Right lung (tissue), 5 donors: Measurements from ENCODE around the gene SMAP1. TPM values are rescaled to one million over a fixed set of nuclear protein-coding genes. Genes with fewer than 3 reads are reported as not detected.
"Not testable (repeated sequence)": the region's sequence is repeated elsewhere in the genome, so short reads cannot be mapped to it uniquely, and the experiment has no call there.

ENCODE experiments used
- DNase-seq, 2 donors: peaks; one replicate each; pipeline ENCODE4 v3.0.0-alpha.2; 2013
- polyA plus RNA-seq, 5 donors: library from polyadenylated mRNA; unstranded; fragments of 120-200 nt; gene quantifications; one replicate each; pipeline versions ENCODE4 v1.2.1 to v1.2.3, GENCODE V29; 2013; ENCODE audit warnings: inconsistent platforms in 1 of 5, low replicate concordance in 1 of 5; ENCODE audit not compliant: insufficient read length in 5 of 5, insufficient read depth in 1 of 5

Gene SMAP1
- polyA plus RNA-seq, 5 donors, result 23.2 to 30.6 (median 30.1) TPM

- no peak for DNase-seq
Observed at GRCh38 chr6:70738028-70738427, 70.3 kb downstream of the SMAP1 start.

- no peak for DNase-seq
Observed at GRCh38 chr6:70739534-70739933, 71.9 kb downstream of the SMAP1 start.

- DNase-seq, result not testable (repeated sequence)
Observed at GRCh38 chr6:70740746-70741145, 73.1 kb downstream of the SMAP1 start.

GRCh38 chr6:70742462-70742861 lies 74.8 kb downstream of the SMAP1 start:
- not testable (repeated sequence) for DNase-seq

GRCh38 chr6:70753870-70754380 lies 86.2 kb downstream of the SMAP1 start:
- DNase-seq, result no peak

- no peak for DNase-seq
Observed at GRCh38 chr6:70758883-70759282, 91.2 kb downstream of the SMAP1 start.

- DNase-seq, result no peak
Observed at GRCh38 chr6:70763754-70764510, 96.2 kb downstream of the SMAP1 start.

GRCh38 chr6:70764706-70765105 lies 97.0 kb downstream of the SMAP1 start:
- DNase-seq, result no peak

GRCh38 chr6:70771351-70771750 lies 103.7 kb downstream of the SMAP1 start:
- DNase-seq, result not testable (repeated sequence)

GRCh38 chr6:70779934-70780333 lies 112.3 kb downstream of the SMAP1 start:
- no peak for DNase-seq

GRCh38 chr6:70790483-70791224 lies 123.0 kb downstream of the SMAP1 start:
- no peak for DNase-seq

- DNase-seq, result no peak
Observed at GRCh38 chr6:70797625-70798024, 129.9 kb downstream of the SMAP1 start.

GRCh38 chr6:70806086-70806485 lies 138.4 kb downstream of the SMAP1 start:
- no peak for DNase-seq

GRCh38 chr6:70811788-70812187 lies 144.1 kb downstream of the SMAP1 start:
- DNase-seq, result no peak

- DNase-seq, result no peak
Observed at GRCh38 chr6:70813885-70814284, 146.2 kb downstream of the SMAP1 start.

GRCh38 chr6:70819646-70820045 lies 152.0 kb downstream of the SMAP1 start:
- DNase-seq, result no peak

GRCh38 chr6:70820778-70821177 lies 153.1 kb downstream of the SMAP1 start:
- DNase-seq, result no peak

- no peak for DNase-seq
Observed at GRCh38 chr6:70821751-70822150, 154.1 kb downstream of the SMAP1 start.

GRCh38 chr6:70823651-70824050 lies 156.0 kb downstream of the SMAP1 start:
- no peak for DNase-seq

- DNase-seq, result no peak
Observed at GRCh38 chr6:70831427-70831826, 163.7 kb downstream of the SMAP1 start.

GRCh38 chr6:70834520-70834919 lies 166.8 kb downstream of the SMAP1 start:
- no peak for DNase-seq

- no peak for DNase-seq
Observed at GRCh38 chr6:70838907-70839285, 171.2 kb downstream of the SMAP1 start.
